DMS 273 treated with DMSO at 0.1 percent for 48 hours (cell line): ENCODE data around the gene GRIA1.

Experiments used
- DNase-seq: peaks from one replicate; lab custom pipeline; 2025; lab: John Stamatoyannopoulos, UW

GRIA1 gene

GRCh38 chr5:153546566-153546965 is 56.1 kb downstream of the GRIA1 start:
- no peak for DNase-seq

DNA sequence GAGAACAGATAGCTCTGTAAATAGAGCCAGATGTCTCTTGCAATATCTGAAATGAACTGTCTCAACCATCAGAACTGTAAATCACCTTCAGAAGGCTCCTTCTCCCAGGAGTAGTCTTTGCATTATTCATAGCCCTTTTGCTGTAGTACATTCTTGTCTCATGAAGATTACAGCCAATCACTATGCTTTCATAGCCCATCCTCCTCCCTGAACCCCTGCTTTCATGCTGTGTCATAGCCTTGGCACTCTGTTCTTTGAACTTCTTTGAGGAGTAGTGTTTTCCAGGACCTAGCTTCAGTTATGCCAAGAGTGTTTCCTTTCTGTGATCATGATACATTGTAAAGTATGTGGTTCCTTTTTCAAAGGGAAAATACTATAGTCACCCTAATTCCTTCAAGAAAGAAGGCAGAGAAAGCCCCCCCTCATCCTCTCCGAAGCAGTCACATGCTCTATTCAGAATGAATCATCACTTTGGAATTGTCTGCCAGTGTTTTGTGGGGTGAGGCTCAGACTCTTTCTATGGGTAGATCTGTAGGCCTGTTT is 61.1 kb downstream of the GRIA1 start:
- DNase-seq = no peak

GRCh38 chr5:153552886-153553285 is 62.4 kb downstream of the GRIA1 start:
- no peak for DNase-seq

- no peak for DNase-seq
These were observed 65.1 kb downstream of the GRIA1 start for GRCh38 chr5:153555420-153556114.

GRCh38 chr5:153558957-153559356 is 68.5 kb downstream of the GRIA1 start:
- no peak for DNase-seq

- no peak for DNase-seq
These were observed 69.5 kb downstream of the GRIA1 start for GRCh38 chr5:153559926-153560325.

- no peak for DNase-seq
These were observed 71.7 kb downstream of the GRIA1 start for GRCh38 chr5:153562189-153562588.

DNA sequence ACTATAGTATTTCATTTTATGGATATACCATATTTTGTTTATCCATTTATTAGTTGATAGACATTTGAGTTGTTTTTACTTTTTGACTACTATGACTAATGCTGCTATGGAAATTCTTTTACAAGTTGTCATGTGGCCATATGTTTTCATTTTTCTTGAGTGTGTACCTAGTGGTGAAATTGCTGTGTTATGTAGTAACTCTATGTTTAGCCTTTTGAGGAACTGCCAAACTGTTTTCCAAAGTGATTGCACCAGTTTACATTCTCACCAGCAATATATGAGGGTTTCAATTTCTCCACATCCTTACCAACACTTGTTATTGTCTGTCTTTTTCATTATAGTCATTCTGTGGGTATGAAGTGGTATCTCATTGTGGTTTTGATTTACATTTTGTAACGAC is 75.4 kb downstream of the GRIA1 start:
- DNase-seq = no peak

GRCh38 chr5:153569036-153569435 is 78.6 kb downstream of the GRIA1 start:
- no peak for DNase-seq

- no peak for DNase-seq
These were observed 80.7 kb downstream of the GRIA1 start for GRCh38 chr5:153571162-153571561.

DNA sequence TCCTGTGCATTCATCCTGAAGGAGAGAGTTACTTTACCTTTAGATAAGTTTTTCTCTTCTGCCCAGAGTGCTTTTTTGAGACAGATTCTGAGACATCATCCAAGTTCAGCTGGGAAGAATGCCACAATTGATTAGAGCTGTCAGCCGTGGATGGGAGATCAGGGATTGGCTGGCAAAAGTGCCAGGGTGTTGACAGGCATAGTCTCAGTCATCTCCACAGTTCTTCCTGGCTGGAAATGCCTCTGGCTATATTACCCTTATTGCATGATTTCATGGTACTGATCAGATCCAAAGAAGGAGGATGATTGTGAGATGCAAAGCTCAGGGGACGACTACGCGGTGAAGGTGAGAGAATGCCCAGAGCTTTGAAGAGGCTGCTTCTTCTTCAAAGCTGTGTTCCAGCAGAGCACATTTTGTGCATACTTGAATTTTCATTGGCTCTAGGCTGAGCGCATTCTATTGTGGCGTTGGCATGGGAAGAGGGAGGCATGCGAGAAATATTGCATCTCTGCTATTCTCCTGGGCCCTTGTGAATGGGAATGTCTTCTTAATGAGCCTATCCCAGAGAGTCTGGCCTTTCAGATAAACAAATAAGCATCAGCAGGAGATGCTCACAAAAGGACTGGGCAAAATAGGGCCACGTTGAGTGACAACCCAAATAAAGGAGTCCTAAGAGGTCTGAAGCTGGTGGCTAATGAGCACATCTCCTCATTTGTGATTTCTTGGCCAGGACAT is 82.1 kb downstream of the GRIA1 start:
- DNase-seq = no peak

- no peak for DNase-seq
These were observed 83.0 kb downstream of the GRIA1 start for GRCh38 chr5:153573326-153574033.

DNA sequence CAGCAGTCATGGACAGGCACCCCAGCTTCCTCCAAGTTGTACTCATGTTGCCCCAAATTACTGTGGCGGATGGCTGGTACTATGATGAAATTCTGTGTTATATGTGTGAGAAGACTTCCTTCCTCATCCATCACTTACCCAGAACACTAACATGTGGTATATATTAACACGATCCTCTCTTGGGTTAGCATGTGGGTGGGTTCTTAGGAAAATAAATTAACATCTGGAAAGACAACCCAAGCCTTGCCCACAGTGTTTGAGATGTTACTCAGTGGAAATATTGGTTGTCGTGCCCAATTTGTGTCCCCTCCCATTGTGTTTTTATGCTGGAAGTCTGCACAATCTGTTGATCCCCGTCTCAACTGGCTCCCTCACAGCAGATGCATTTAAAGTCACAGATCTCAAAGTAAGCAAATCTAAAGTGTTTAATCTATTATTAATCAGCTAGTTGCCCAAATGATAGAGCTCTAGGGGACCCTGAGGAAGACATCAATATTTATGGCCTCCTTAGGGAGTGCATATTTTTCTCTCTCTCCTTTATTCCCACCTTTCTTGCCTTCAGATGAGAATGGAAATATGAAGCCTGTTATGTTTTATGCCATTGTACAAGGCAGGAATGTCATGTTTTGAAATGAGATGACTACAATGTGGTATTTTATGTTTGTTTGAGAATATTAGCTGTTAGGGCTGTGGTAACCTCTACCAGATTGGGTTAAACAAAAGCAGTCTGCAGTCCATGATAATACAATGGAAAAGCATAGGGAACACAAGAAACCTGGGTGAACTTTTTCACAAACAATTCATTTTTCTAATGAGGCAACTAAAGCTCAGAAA is 93.9 kb downstream of the GRIA1 start:
- DNase-seq = no peak

GRCh38 chr5:153584960-153585359 is 94.5 kb downstream of the GRIA1 start:
- DNase-seq = no peak

DNA sequence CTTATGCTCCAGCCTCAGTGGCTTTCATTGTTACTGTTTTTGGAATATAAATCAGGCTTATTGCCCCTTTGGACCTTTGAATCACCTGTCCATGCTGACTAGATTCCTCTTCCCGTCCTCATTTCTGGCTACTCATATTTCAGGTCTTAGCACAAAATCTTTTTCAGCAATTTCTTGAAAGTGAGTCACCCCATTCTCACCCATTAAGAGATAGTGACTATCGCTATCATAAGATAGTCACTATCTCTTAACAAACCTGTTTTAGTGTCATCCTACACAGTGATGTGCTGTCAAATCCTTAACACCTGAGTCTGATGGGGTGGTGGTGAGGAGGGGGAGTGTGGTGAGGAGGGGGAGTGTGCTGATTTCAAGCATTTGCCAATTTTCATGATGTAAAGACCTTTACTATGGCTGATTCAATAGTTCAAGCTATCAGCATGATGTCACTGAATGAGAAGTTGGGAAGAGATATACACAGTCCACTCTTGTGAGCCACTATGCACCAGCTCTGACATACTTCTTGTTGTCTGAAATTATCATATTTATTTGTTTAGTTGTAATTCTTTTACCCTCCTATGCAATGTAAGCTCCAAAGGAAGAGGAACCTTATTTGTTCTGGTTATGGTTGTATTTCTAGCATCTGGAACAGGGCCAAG is 95.3 kb downstream of the GRIA1 start:
- no peak for DNase-seq

DNA sequence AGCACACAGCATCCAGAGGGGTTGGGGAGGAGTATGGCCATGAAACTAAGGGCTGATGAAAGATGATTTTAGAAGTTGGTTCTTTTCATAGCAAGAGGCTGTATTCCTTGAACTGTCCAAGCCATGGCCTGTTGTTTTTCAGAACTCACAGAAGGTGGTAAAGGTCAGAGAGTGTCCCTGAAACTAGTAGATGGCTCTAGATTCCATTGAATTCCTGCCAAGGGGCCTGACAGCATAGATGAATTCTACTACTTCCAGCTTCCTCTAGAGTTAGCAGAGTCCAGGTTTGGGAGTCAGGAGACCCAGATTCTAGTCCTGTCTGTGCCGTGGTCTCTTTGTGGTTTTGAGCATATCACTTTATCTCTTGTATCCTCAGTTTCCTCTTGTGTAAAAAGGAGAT is 101.6 kb downstream of the GRIA1 start:
- DNase-seq = no peak

- DNase-seq = no peak
These were observed 104.3 kb downstream of the GRIA1 start for GRCh38 chr5:153594785-153595184.

- no peak for DNase-seq
These were observed 107.6 kb downstream of the GRIA1 start for GRCh38 chr5:153598099-153598498.

DNA sequence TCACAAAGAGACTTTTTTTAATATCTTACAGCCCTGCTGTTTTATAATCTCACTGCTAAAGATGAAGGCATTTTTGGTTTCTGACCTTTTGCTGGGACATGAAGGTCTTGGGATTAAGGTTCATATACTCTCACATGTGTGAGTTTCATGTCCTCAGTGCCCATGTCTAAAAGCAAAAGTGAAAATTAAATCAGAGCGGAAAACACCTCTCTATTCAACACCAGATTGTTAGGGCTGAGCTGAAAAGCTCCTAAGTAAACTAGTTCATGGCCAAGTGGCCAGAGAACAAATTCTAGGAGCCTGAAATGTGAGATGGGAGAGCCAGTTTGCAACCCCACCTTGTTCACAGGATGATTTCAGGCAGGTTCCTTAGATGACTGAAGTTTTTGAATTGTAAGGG is 110.9 kb downstream of the GRIA1 start:
- no peak for DNase-seq

- no peak for DNase-seq
These were observed 114.9 kb downstream of the GRIA1 start for GRCh38 chr5:153605386-153605785.

DNA sequence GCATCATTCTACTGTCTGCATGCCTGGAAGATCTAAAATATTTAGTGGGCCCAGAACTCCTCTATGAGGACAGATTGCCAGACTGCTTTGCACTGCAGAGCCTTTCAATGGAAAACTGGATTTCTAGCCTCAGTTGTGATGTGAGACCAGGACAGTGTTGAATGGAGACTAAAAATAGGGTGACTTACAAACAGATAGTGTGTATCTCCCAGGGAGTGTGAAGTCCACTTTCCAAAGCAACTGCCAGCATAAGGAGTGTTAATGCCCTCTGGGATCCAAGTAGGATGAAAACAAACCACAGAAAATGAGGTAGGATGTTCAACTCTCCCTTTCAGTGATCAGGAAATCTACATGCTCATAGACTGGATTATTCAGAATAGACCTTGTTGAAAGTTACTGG is 119.5 kb downstream of the GRIA1 start:
- DNase-seq = no peak
